Lower leg skin (tissue), 4 donors: ENCODE data around the gene NCS1. TPM values are rescaled to one million over a fixed set of nuclear protein-coding genes. Genes with fewer than 3 reads are reported as not detected.

Experiments
- DNase-seq, 2 donors: peaks; one replicate each; pipeline ENCODE4 v3.0.0-alpha.2; 2019; ENCODE audit warnings: low spot score in 2 of 2
- H3K4me3 ChIP-seq: fragments of 200-600 bp; sonication (generic); 2 replicates; pipeline ENCODE4 v1.5.1; 2017; ENCODE audit warnings: mild to moderate bottlenecking, low read depth; ENCODE audit not compliant: poor library complexity, severe bottlenecking
- CTCF ChIP-seq, 3 donors: fragments of 450-650 bp; IDR thresholded peaks; one replicate each; pipeline ENCODE4 v1.5.1; 2016; ENCODE audit warnings: antibody characterized with exemption in 3 of 3, mild to moderate bottlenecking in 3 of 3, moderate library complexity in 2 of 3
- POLR2A ChIP-seq, 2 donors: fragments of 450-650 bp; IDR thresholded peaks; one replicate each; pipeline ENCODE4 v1.6.1; 2016 to 2017; ENCODE audit warnings: antibody characterized with exemption in 2 of 2, mild to moderate bottlenecking in 1 of 2, moderate library complexity in 1 of 2
- WGBS, 2 donors: methylation state at CpG; one replicate each; pipeline ENCODE4 v1.1.5; 2018; 5-methylcytosine and 5-hydroxymethylcytosine counted together
- intact Hi-C: fragments of 100-400 bp; cut with DNase I; formaldehyde crosslinking; loops from one replicate; pipeline ENCODE4 v1.15.0; 2023; ENCODE audit warnings: low total_unique reads
- total RNA-seq, 4 donors: library from RNA; depleted of rRNA; stranded (reverse); fragments of >200 nt; gene quantifications; one replicate each; pipeline ENCODE4 v1.1.0, GENCODE V29; 2016

Gene NCS1
- total RNA-seq, 4 donors from 2014 or later: 14.4 to 25.2 (median 20.7) TPM

GRCh38 chr9:130226112-130226511, 53.9 kb downstream of the NCS1 start:
- TF ChIP-seq CTCF (IDR thresholded peaks at IDR 0.05) (no peak), POLR2A (IDR thresholded peaks at IDR 0.05) (no peak)
- intact Hi-C loops: no loop called here
- H3K4me3 ChIP-seq: no peak overlapping the region
- 93 to 98% methylated on average over 11 to 12 of the region's 12 CpGs for WGBS, 2 donors
- DNase-seq: no peak

GRCh38 chr9:130227833-130228232, 55.6 kb downstream of the NCS1 start:
- TF ChIP-seq CTCF (IDR thresholded peaks at IDR 0.05) (no peak), POLR2A (IDR thresholded peaks at IDR 0.05) (no peak)
- WGBS, 2 donors: 94 to 98% methylated on average over 3 of the region's 3 CpGs
- no peak for DNase-seq
- no peak overlapping the region for H3K4me3 ChIP-seq
- intact Hi-C loops: no loop called here

- TF ChIP-seq CTCF (IDR thresholded peaks at IDR 0.05): no peak
- no peak for TF ChIP-seq POLR2A (IDR thresholded peaks at IDR 0.05)
- WGBS, 2 donors: 79 to 84% methylated on average over 3 of the region's 3 CpGs
- intact Hi-C loops: no loop called here
These were observed 57.6 kb downstream of the NCS1 start for GRCh38 chr9:130229759-130230158.

GRCh38 chr9:130230631-130231030, 58.4 kb downstream of the NCS1 start:
- intact Hi-C loops: no loop called here
- no peak overlapping the region for H3K4me3 ChIP-seq

More at GRCh38 chr9:130229759-130230158, 57.6 kb downstream of the NCS1 start:
- no peak overlapping the region for H3K4me3 ChIP-seq
- no peak for DNase-seq

GRCh38 chr9:130232899-130233586, 60.8 kb downstream of the NCS1 start:
- no peak for TF ChIP-seq POLR2A (IDR thresholded peaks at IDR 0.05)
- no peak for TF ChIP-seq CTCF (IDR thresholded peaks at IDR 0.05)
- no peak for DNase-seq
- H3K4me3 ChIP-seq: no peak overlapping the region
- intact Hi-C loops: no loop called here
- WGBS, 2 donors: 80 to 84% methylated on average over 27 of the region's 27 CpGs

More at GRCh38 chr9:130230631-130231030, 58.4 kb downstream of the NCS1 start:
- 37 to 41% methylated on average over 1 of the region's 1 CpG for WGBS, 2 donors
- no peak for TF ChIP-seq POLR2A (IDR thresholded peaks at IDR 0.05)
- TF ChIP-seq CTCF (IDR thresholded peaks at IDR 0.05): no peak
- no peak for DNase-seq

- DNase-seq: no peak
- no peak for TF ChIP-seq POLR2A (IDR thresholded peaks at IDR 0.05)
- no peak for TF ChIP-seq CTCF (IDR thresholded peaks at IDR 0.05)
- intact Hi-C loops: no loop called here
- no peak overlapping the region for H3K4me3 ChIP-seq
- WGBS, 2 donors: 88 to 89% methylated on average over 8 of the region's 8 CpGs
These were observed 61.4 kb downstream of the NCS1 start for GRCh38 chr9:130233587-130233945.
